HFF-Myc (cell line): Measurements from ENCODE around the gene CELSR3.

Experiments used
- DNase-seq: peaks from one replicate; pipeline ENCODE4 v3.0.0-alpha.2; 2011; ENCODE audit warnings: low read depth; ENCODE audit errors: extremely low read depth
- H3K4me3 ChIP-seq: replicated peaks from 2 replicates; pipeline ENCODE4 v1.5.1; 2011; ENCODE audit warnings: low read depth, mild to moderate bottlenecking, control low read depth, low read length
- TF ChIP-seq, protein P1 (sequence below): IDR thresholded peaks from 2 replicates; pipeline ENCODE4 v1.5.1; 2012; ENCODE audit warnings: mild to moderate bottlenecking, low read depth, low read length, control low read depth; ENCODE audit errors: missing control alignments

CELSR3 gene

DNA sequence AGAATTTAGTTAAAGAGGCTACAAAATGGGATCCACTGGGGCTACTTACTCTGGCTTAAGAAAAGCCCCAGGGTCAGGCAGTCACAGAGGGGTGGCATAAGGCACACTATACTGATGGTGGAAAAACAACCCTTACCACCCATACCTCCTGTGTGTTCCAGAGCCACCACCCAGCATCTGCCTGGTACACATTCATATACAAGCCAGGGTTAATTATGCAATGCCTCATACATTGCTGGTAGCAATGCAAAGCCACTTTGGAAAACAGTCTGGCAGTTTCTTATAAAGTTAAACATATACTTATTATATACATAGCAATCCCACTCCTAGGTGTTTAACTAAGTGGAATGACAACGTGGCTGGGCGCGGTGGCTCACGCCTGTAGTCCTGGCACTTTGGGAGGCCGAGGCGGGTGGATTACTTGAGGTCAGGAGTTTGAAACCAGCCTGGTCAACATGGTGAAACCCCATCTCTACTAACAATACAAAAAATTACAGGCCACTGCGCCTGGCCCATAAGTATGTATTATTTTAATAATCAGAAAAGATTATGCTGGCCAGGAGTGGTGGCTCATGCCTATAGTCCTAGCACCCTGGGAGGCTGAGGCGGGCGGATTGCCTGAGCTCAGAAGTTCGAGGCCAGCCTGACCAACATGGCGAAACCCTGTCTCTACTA is 38.2 kb upstream of the CELSR3 start:
- TF ChIP-seq, protein P1, sequence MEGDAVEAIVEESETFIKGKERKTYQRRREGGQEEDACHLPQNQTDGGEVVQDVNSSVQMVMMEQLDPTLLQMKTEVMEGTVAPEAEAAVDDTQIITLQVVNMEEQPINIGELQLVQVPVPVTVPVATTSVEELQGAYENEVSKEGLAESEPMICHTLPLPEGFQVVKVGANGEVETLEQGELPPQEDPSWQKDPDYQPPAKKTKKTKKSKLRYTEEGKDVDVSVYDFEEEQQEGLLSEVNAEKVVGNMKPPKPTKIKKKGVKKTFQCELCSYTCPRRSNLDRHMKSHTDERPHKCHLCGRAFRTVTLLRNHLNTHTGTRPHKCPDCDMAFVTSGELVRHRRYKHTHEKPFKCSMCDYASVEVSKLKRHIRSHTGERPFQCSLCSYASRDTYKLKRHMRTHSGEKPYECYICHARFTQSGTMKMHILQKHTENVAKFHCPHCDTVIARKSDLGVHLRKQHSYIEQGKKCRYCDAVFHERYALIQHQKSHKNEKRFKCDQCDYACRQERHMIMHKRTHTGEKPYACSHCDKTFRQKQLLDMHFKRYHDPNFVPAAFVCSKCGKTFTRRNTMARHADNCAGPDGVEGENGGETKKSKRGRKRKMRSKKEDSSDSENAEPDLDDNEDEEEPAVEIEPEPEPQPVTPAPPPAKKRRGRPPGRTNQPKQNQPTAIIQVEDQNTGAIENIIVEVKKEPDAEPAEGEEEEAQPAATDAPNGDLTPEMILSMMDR = no peak
- no peak for DNase-seq
- H3K4me3 ChIP-seq = no peak overlapping the region

- TF ChIP-seq, protein P1 = no peak
- no peak overlapping the region for H3K4me3 ChIP-seq
- DNase-seq = no peak
Observed at GRCh38 chr3:48698891-48699290, 36.2 kb upstream of the CELSR3 start.

- DNase-seq = no peak
- TF ChIP-seq, protein P1 = no peak
Observed at GRCh38 chr3:48697952-48698351, 35.3 kb upstream of the CELSR3 start.

GRCh38 chr3:48696601-48697000 is 33.9 kb upstream of the CELSR3 start:
- TF ChIP-seq, protein P1 = no peak
- no peak for DNase-seq
- no peak overlapping the region for H3K4me3 ChIP-seq

More at GRCh38 chr3:48697952-48698351, 35.3 kb upstream of the CELSR3 start:
- no peak overlapping the region for H3K4me3 ChIP-seq

DNA sequence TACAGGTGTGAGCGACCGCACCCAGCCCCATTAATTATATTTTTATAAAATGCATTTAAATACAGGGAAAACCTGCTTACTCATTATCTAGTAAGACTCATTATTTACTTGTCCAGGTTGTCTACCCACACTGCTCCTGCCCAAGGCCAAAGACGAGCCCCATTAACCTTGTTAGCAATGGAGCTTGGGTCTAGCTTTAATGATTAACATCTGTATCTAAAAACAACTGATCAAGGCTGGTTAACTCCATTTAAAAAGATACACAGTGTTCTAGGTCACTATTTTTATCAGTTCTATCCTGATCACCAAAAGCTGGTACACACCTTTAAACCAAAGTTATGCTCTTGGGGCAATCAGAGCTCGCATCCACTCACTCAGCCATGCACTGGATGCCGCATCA is 33.5 kb upstream of the CELSR3 start:
- DNase-seq = no peak
- no peak overlapping the region for H3K4me3 ChIP-seq
- TF ChIP-seq, protein P1 = no peak

DNA sequence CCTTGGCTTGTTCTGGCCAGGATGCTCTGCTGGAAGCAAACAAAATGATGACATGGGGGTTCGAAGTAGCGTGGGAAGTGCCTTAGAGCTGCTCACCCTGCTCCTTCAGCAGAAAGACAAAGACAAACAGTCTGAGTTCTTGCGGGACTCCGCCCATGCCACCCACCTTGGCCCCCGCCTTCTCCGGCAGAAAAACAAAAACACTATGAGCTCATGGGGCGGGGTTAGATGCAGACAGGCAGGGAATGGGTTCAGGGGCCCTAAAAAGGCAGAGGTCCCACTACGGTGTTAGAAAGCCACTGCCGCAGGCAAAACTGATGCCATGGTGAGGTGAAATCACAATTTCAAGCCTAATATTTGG is 32.7 kb upstream of the CELSR3 start:
- H3K4me3 ChIP-seq = peak overlapping the region; percentile 10; the same call in 1 of the 2 replicates
- TF ChIP-seq, protein P1 = no peak
- DNase-seq = no peak
